Kasumi-1 (cell line): ENCODE data around the gene SELENOI.

ENCODE experiments used
- DNase-seq, 2 experiments: peaks; one replicate each; lab custom pipeline; 2025; lab: John Stamatoyannopoulos, UW

The SELENOI gene

GRCh38 chr2:26411419-26411818 is 65.5 kb downstream of the SELENOI start:
- DNase-seq, result no peak

GRCh38 chr2:26412091-26412673 is 66.2 kb downstream of the SELENOI start:
- DNase-seq, result no peak

GRCh38 chr2:26414311-26414710 is 68.4 kb downstream of the SELENOI start:
- no peak for DNase-seq

- no peak for DNase-seq
Measured at GRCh38 chr2:26421961-26422360, 76.0 kb downstream of the SELENOI start.

- no peak for DNase-seq
Measured at GRCh38 chr2:26422947-26423629, 77.1 kb downstream of the SELENOI start.

- no peak for DNase-seq
Measured at GRCh38 chr2:26423750-26424149, 77.8 kb downstream of the SELENOI start.

GRCh38 chr2:26424221-26424620 is 78.3 kb downstream of the SELENOI start:
- no peak for DNase-seq

GRCh38 chr2:26428846-26429245 is 82.9 kb downstream of the SELENOI start:
- DNase-seq, result no peak

- no peak for DNase-seq
Measured at GRCh38 chr2:26429779-26430578, 84.0 kb downstream of the SELENOI start.

- DNase-seq, result no peak
Measured at GRCh38 chr2:26430826-26431225, 84.9 kb downstream of the SELENOI start.

GRCh38 chr2:26432363-26432762 is 86.4 kb downstream of the SELENOI start:
- DNase-seq, result no peak

- DNase-seq, result no peak
Measured at GRCh38 chr2:26432859-26433258, 86.9 kb downstream of the SELENOI start.

- DNase-seq, result no peak
Measured at GRCh38 chr2:26435106-26435505, 89.2 kb downstream of the SELENOI start.

GRCh38 chr2:26438526-26438925 is 92.6 kb downstream of the SELENOI start:
- no peak for DNase-seq

- no peak for DNase-seq
Measured at GRCh38 chr2:26438926-26439325, 93.0 kb downstream of the SELENOI start.

GRCh38 chr2:26442301-26442700 is 96.4 kb downstream of the SELENOI start:
- no peak for DNase-seq

- DNase-seq, result no peak
Measured at GRCh38 chr2:26442707-26443106, 96.8 kb downstream of the SELENOI start.

- no peak for DNase-seq
Measured at GRCh38 chr2:26444236-26444635, 98.3 kb downstream of the SELENOI start.
